Immature natural killer cell (primary cell): Measurements from ENCODE around the gene KRT82. TPM values are rescaled to one million over a fixed set of nuclear protein-coding genes. Genes with fewer than 3 reads are reported as not detected.

Experiments
- DNase-seq, 3 donors: peaks; one replicate each; pipeline ENCODE4 v3.0.0; 2022; ENCODE audit warnings: mixed read lengths in 1 of 3
- H3K27ac Mint-ChIP-seq, 6 donors: one replicate each; pipeline ENCODE4 v1.8.0; 2020; ENCODE audit warnings: mixed read lengths in 6 of 6, mild to moderate bottlenecking in 5 of 6, inconsistent platforms in 4 of 6, moderate library complexity in 3 of 6
- H3K27me3 Mint-ChIP-seq, 3 donors: one replicate each; pipeline ENCODE4 v1.8.0; 2020 to 2021; ENCODE audit warnings: low read depth in 3 of 3, mild to moderate bottlenecking in 3 of 3, mixed read lengths in 3 of 3, moderate library complexity in 3 of 3, inconsistent platforms in 1 of 3
- H3K36me3 Mint-ChIP-seq, 3 donors: one replicate each; pipeline ENCODE4 v1.8.0; 2020; ENCODE audit warnings: mixed read lengths in 3 of 3, inconsistent platforms in 2 of 3, mild to moderate bottlenecking in 2 of 3
- H3K4me1 Mint-ChIP-seq, 2 donors: one replicate each; pipeline ENCODE4 v1.8.0; 2020; ENCODE audit warnings: inconsistent platforms in 2 of 2, mild to moderate bottlenecking in 2 of 2, mixed read lengths in 2 of 2, moderate library complexity in 1 of 2
- H3K4me3 Mint-ChIP-seq, 5 donors: one replicate each; pipeline ENCODE4 v1.8.0; 2020; ENCODE audit warnings: mild to moderate bottlenecking in 5 of 5, mixed read lengths in 5 of 5, inconsistent platforms in 3 of 5, moderate library complexity in 3 of 5
- H3K9me3 Mint-ChIP-seq, 6 donors: one replicate each; pipeline ENCODE4 v1.8.0; 2020; ENCODE audit warnings: mild to moderate bottlenecking in 6 of 6, mixed read lengths in 6 of 6, inconsistent platforms in 4 of 6, moderate library complexity in 3 of 6
- polyA plus RNA-seq, 3 donors: library from polyadenylated mRNA; unstranded; fragments of 300-500 nt; fragmentation: Illumina TruSeq; gene quantifications; one replicate each; pipeline ENCODE4 v1.2.3, GENCODE V29; 2021

KRT82 gene
- polyA plus RNA-seq, 3 donors from 2014 or later = not detected

DNA sequence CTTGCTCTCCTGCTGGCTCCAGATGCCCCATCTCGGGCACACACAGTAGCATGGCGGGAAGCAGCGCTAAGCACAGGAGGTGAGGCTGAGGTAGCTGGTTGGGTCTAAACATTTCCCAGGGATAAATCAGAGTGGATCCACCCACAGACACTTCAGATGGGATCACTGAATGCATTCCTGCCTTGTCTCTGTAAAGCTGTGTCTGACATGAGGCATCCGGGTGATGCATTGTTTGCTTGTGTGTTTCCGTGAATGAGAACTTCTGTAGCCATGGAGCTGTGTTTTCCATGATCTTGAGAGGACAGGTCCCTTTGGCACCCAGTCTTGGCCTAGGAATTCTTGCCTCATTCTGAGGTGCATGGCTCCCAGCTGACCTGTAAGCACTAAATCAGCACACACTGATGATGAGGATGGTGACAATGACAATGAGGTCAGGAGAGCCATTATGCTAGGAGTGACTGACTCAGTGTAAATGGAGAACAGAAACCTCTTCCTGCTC is 34.7 kb upstream of the KRT82 start:
- DNase-seq = no peak
- Mint-ChIP-seq H3K4me1 (peaks cover under 1 to 2% of the 10 kb centered on the region in 2 donors), H3K4me3 (no peak overlapping the region), H3K9me3 (peaks cover 0 to 4% (median 0%) of the 10 kb centered on the region in 6 donors), H3K27ac (no peak overlapping the region), H3K27me3 (peaks cover 3 to 13% (median 9%) of the 10 kb centered on the region in 3 donors), H3K36me3 (no peaks in the 10 kb centered on the region)

DNA sequence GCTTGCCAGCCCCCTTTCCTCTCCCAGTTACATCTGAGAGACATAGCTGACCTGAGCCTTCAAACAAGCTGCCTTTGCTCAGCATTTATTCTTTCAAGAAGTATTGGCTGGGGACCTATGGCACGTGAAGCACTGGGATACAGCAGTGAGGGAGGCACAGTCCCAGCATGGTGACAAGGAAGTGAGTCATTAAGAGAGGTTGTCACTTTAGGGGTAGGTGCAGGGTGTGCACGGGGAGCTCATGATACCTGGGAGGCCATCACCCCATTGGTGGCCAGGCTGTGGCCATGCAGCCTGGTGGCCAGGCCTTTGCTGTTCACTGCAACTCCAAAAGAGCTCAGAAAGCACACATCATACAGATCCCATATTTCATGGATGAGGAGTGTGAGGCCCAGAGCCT is 33.7 kb upstream of the KRT82 start:
- H3K36me3 Mint-ChIP-seq = no peaks in the 10 kb centered on the region
- peaks cover 0 to 4% (median 0%) of the 10 kb centered on the region in 6 donors for H3K9me3 Mint-ChIP-seq
- H3K4me3 Mint-ChIP-seq = no peak overlapping the region
- no peaks in the 10 kb centered on the region for H3K4me1 Mint-ChIP-seq
- H3K27me3 Mint-ChIP-seq = peaks cover 3 to 12% (median 9%) of the 10 kb centered on the region in 3 donors
- H3K27ac Mint-ChIP-seq = no peak overlapping the region
- DNase-seq = no peak

- H3K36me3 Mint-ChIP-seq = no peaks in the 10 kb centered on the region
- peaks cover 0 to 4% (median 0%) of the 10 kb centered on the region in 6 donors for H3K9me3 Mint-ChIP-seq
- no peak overlapping the region for H3K4me3 Mint-ChIP-seq
- H3K27me3 Mint-ChIP-seq = peaks cover 3 to 15% (median 9%) of the 10 kb centered on the region in 3 donors
- H3K27ac Mint-ChIP-seq = no peak overlapping the region
- no peaks in the 10 kb centered on the region for H3K4me1 Mint-ChIP-seq
- DNase-seq = no peak
Observed at GRCh38 chr12:52439420-52439819, 33.3 kb upstream of the KRT82 start.

- H3K36me3 Mint-ChIP-seq = no peaks in the 10 kb centered on the region
Observed at GRCh38 chr12:52438305-52439301, 32.5 kb upstream of the KRT82 start.

DNA sequence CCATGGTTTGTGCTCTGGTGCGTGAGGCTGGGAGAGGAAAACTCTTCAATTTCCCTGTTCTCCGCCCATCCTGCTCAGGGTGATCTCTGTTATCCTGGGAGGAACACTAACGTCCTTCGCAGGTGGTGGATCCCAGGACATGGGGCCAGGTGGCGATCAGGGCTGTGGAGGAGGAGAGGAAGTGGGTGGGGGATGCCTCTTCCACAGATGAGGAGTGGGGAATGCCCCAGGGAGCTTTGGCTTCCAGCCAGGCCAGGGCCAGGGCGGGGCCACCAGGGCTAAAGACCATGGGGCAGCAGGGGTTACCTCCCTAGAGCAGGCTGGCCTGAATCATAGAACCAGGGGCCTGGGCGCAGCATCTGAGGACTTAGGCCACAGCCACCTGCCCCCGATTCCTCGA is 31.4 kb upstream of the KRT82 start:
- Mint-ChIP-seq H3K27ac (no peak overlapping the region), H3K4me3 (no peak overlapping the region), H3K36me3 (no peaks in the 10 kb centered on the region), H3K9me3 (no peaks in the 10 kb centered on the region), H3K4me1 (no peaks in the 10 kb centered on the region), H3K27me3 (peaks cover 3 to 22% (median 11%) of the 10 kb centered on the region in 3 donors)
- no peak for DNase-seq

More at GRCh38 chr12:52438305-52439301, 32.5 kb upstream of the KRT82 start:
- H3K4me3 Mint-ChIP-seq = no peak overlapping the region
- peaks cover 3 to 17% (median 9%) of the 10 kb centered on the region in 3 donors for H3K27me3 Mint-ChIP-seq
- peaks cover 0 to 4% (median 0%) of the 10 kb centered on the region in 6 donors for H3K9me3 Mint-ChIP-seq
- H3K27ac Mint-ChIP-seq = no peak overlapping the region
- no peak for DNase-seq
- H3K4me1 Mint-ChIP-seq = no peaks in the 10 kb centered on the region

GRCh38 chr12:52436828-52437474 is 30.8 kb upstream of the KRT82 start:
- peak overlapping the region in 1 of 6 donors; percentile 9 for H3K27ac Mint-ChIP-seq
- H3K4me3 Mint-ChIP-seq = no peak overlapping the region
- H3K9me3 Mint-ChIP-seq = no peaks in the 10 kb centered on the region
- H3K27me3 Mint-ChIP-seq = peaks cover 1 to 18% (median 8%) of the 10 kb centered on the region in 3 donors
- no peaks in the 10 kb centered on the region for H3K4me1 Mint-ChIP-seq
- H3K36me3 Mint-ChIP-seq = no peaks in the 10 kb centered on the region
- DNase-seq = no peak

GRCh38 chr12:52436000-52436827 is 30.1 kb upstream of the KRT82 start:
- no peaks in the 10 kb centered on the region for H3K36me3 Mint-ChIP-seq
- no peaks in the 10 kb centered on the region for H3K9me3 Mint-ChIP-seq
- peaks cover 0 to 16% (median 7%) of the 10 kb centered on the region in 3 donors for H3K27me3 Mint-ChIP-seq
- DNase-seq = no peak
- no peak overlapping the region for H3K27ac Mint-ChIP-seq
- no peak overlapping the region for H3K4me3 Mint-ChIP-seq
- no peaks in the 10 kb centered on the region for H3K4me1 Mint-ChIP-seq

DNA sequence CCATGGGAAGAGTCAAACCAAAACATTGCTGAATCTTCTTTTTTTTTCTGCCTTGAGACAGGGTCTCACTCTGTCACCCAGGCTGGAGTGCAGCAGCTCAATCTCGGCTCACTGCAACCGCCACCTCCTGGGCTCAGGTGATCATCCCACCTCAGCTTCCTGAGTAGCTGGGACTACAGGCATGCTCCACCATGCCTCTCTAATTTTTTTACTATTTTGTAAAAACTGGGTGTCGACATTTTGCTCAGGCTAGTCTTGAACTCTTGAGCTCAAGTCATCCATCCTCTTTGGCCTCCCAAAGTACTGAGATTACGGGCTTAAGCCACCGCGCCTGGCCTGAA is 29.5 kb upstream of the KRT82 start:
- Mint-ChIP-seq H3K4me3 (no peak overlapping the region), H3K9me3 (no peaks in the 10 kb centered on the region), H3K27me3 (peaks cover 0 to 12% (median 2%) of the 10 kb centered on the region in 3 donors), H3K36me3 (no peaks in the 10 kb centered on the region), H3K4me1 (no peaks in the 10 kb centered on the region), H3K27ac (no peak overlapping the region)
- DNase-seq = no peak

- H3K36me3 Mint-ChIP-seq = no peaks in the 10 kb centered on the region
- no peak overlapping the region for H3K4me3 Mint-ChIP-seq
- H3K9me3 Mint-ChIP-seq = no peaks in the 10 kb centered on the region
- no peak for DNase-seq
- H3K4me1 Mint-ChIP-seq = no peaks in the 10 kb centered on the region
- no peak overlapping the region for H3K27ac Mint-ChIP-seq
- peaks cover 2 to 12% (median 4%) of the 10 kb centered on the region in 3 donors for H3K27me3 Mint-ChIP-seq
Observed at GRCh38 chr12:52434760-52435530, 28.8 kb upstream of the KRT82 start.

DNA sequence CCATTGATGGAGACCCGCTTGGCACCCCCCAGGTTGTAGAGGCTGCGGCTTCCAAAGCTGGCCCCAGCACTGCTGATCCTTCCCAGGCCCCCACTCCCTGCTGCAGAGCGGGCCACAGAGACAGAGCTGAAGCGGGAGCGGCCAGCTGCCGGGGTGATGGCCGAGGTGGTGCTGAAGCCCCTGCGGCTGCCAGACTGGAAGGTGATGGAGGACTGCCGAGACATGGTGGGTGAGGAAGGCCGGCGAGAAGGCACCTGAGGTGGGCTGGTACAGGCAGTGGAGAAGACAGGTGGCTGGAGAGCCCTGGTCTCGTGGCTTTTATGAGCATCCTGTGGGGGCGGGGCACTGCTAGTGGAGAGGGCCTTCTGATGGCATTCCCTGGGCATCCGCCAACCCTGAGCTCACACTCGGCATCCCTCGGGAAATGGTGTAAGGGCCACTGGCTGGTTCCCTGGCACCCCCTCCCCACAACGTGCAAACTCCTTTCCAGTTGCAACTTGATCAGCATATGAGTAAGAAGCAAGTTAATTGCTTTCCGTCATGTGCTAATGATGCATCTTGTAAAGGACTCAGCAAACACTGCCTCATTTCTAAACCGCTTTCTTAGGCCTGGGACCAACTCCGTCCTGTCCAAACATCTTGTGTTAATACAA is 28.1 kb upstream of the KRT82 start, which contains the start of gene KRT75:
Gene KRT75 (minus strand): TSS at position 291 of the 653 bp plus-strand sequence. CDS start 67 bp downstream, at position 224.
- peaks cover 2 to 12% (median 4%) of the 10 kb centered on the region in 3 donors for H3K27me3 Mint-ChIP-seq

GRCh38 chr12:52433501-52434080 is 27.5 kb upstream of the KRT82 start:
- H3K27me3 Mint-ChIP-seq = peaks cover 2 to 12% (median 4%) of the 10 kb centered on the region in 3 donors
- H3K4me3 Mint-ChIP-seq = no peak overlapping the region
- no peaks in the 10 kb centered on the region for H3K9me3 Mint-ChIP-seq
- no peaks in the 10 kb centered on the region for H3K36me3 Mint-ChIP-seq
- no peak overlapping the region for H3K27ac Mint-ChIP-seq
- no peak for DNase-seq
- no peaks in the 10 kb centered on the region for H3K4me1 Mint-ChIP-seq

More for the DNA sequence above, 28.1 kb upstream of the KRT82 start, which contains the start of gene KRT75:
- H3K4me3 Mint-ChIP-seq = no peak within 1 kb of the TSS
- no peak for DNase-seq
- no peak within 1 kb of the TSS for H3K27ac Mint-ChIP-seq
- H3K9me3 Mint-ChIP-seq = no peaks in the 10 kb centered on the region
- H3K4me1 Mint-ChIP-seq = no peaks in the 10 kb centered on the region
- H3K36me3 Mint-ChIP-seq = no peaks in the 10 kb centered on the region

DNA sequence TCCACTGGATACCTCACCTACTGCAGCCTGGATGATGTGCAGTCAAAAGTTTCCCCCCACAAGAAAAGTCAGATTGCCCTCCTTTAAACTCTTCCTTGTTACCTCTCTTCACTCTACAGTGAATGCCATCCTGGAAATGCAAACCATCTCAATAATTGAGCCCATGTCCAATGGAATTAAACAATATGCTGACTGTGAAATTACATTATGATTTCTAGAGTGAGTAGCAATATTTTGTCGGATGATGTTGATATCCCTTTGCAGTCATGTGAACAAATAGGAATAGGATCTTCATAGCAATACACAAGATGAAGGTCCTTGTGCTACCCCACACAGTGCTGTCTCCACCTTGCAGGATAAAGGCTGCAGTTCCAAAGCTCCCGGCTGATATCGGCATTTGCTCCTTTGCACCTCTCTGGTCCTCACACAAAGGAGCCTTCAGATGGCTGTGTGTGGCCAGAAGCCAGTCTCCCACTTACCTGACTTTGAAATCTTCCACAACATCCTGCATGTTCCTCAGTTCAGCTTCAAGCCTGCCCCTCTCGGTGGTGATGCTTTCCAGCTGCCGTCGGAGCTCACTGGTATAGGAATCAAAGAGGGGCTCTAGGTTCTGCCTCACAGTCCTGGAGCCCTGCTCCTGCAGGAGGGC is 26.5 kb upstream of the KRT82 start:
- Mint-ChIP-seq H3K4me3 (no peak overlapping the region), H3K4me1 (no peaks in the 10 kb centered on the region), H3K9me3 (no peaks in the 10 kb centered on the region), H3K36me3 (no peaks in the 10 kb centered on the region), H3K27me3 (peaks cover 2 to 12% (median 4%) of the 10 kb centered on the region in 3 donors), H3K27ac (no peak overlapping the region)
- no peak for DNase-seq
